Measurements from ENCODE around the gene PLEKHA8.

GRCh38 chr7:30019387-30019786 lies 8.8 kb upstream of the PLEKHA8 start:
- TF ChIP-seq CTCF (IDR thresholded peaks at IDR 0.05; ENCODE audit: low read length) (no peak), EZH2 (optimal IDR thresholded peaks at IDR 0.05; ENCODE audit: low read depth, low read length) (no peak)
